BE2C (cell line): Measurements from ENCODE around the gene SLC23A2.

Source experiments
- DNase-seq: peaks from one replicate; pipeline ENCODE4 v3.0.0-alpha.2; 2020
- H3K27me3 ChIP-seq: fragments of 250-450 bp; sonication (Bioruptor Pico); 2 replicates; pipeline ENCODE4 v1.5.1; 2020; ENCODE audit warnings: mild to moderate bottlenecking
- H3K36me3 ChIP-seq: fragments of 250-450 bp; sonication (Bioruptor Pico); 2 replicates; pipeline ENCODE4 v1.5.1; 2020; ENCODE audit warnings: mild to moderate bottlenecking
- H3K4me1 ChIP-seq: fragments of 250-450 bp; sonication (Bioruptor Pico); 2 replicates; pipeline ENCODE4 v1.5.1; 2020
- H3K4me3 ChIP-seq: 2 replicates; pipeline ENCODE4 v1.5.1; 2011; ENCODE audit warnings: low read depth, low read length
- H3K9me3 ChIP-seq: fragments of 250-450 bp; sonication (Bioruptor Pico); 2 replicates; pipeline ENCODE4 v1.5.1; 2020
- TF ChIP-seq, protein P1 (sequence below): IDR thresholded peaks from 2 replicates; pipeline ENCODE4 v1.5.1; 2012; ENCODE audit warnings: mild to moderate bottlenecking, low read depth, low read length

The SLC23A2 gene

DNA sequence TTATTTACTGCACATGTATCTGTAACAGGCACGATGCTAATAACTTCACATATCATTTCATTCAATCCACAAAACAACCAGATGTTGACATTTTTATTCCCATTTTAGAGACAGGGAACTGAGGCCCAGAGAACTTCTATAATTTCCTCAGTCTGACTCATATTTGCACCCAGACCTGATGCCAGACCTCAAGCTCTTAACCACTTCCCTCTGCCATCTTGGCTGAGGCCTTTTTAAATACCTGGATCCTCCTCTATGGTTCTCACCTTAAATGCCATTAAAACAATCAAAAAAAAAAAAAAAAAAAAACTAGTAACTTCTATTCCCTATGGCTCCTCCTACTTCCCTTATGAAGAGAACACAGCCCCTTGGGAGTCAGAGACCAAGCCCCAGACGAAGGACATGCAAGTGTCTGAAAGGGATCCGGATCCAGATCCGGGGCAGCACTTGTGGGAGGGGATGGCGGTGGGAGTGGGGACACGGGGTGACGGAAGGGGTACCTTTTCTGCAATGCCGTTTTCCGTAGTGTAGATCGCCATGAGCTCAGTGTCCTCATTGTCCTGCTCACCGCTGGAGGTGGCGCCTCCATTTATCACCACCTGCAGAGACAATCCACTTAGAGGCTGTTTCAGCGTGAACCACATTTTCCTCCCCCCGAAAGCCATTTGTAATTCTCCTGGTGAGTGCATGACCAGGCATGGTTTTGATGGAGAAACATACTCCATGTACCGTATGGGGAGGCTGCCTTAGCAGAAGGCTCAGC lies 88.7 kb downstream of the SLC23A2 start:
- H3K4me1 ChIP-seq, result no peaks in the 10 kb centered on the region
- H3K27me3 ChIP-seq, result no peaks in the 10 kb centered on the region
- no peak overlapping the region for H3K4me3 ChIP-seq
- TF ChIP-seq, protein P1, sequence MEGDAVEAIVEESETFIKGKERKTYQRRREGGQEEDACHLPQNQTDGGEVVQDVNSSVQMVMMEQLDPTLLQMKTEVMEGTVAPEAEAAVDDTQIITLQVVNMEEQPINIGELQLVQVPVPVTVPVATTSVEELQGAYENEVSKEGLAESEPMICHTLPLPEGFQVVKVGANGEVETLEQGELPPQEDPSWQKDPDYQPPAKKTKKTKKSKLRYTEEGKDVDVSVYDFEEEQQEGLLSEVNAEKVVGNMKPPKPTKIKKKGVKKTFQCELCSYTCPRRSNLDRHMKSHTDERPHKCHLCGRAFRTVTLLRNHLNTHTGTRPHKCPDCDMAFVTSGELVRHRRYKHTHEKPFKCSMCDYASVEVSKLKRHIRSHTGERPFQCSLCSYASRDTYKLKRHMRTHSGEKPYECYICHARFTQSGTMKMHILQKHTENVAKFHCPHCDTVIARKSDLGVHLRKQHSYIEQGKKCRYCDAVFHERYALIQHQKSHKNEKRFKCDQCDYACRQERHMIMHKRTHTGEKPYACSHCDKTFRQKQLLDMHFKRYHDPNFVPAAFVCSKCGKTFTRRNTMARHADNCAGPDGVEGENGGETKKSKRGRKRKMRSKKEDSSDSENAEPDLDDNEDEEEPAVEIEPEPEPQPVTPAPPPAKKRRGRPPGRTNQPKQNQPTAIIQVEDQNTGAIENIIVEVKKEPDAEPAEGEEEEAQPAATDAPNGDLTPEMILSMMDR, result no peak
- DNase-seq, result no peak
- no peaks in the 10 kb centered on the region; the same call in 1 of the 2 replicates for H3K36me3 ChIP-seq
- H3K9me3 ChIP-seq, result no peaks in the 10 kb centered on the region

DNA sequence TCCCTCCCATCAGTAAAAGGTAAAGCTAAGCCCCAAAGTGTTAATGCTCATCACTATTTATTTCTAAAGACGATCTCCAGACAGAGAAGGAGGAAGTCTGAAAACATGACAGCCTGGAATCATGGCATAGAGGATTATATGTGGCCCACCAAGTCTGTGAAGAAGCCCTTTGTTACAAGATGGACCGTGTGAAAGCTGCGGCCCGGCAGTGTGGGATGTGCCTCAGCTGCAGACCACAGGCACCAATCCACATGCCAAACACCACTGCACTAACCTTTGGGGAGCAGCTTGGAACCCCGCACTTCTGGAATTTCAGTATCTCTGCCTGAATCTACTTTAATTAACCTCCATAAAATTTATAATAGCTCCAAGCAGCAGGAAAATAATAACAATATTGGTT lies 90.4 kb downstream of the SLC23A2 start:
- Histone ChIP-seq H3K4me1 (no peaks in the 10 kb centered on the region), H3K27me3 (no peaks in the 10 kb centered on the region), H3K9me3 (no peaks in the 10 kb centered on the region), H3K36me3 (no peaks in the 10 kb centered on the region; the same call in 1 of the 2 replicates), H3K4me3 (no peak overlapping the region)
- no peak for DNase-seq
- TF ChIP-seq, protein P1, result no peak

DNA sequence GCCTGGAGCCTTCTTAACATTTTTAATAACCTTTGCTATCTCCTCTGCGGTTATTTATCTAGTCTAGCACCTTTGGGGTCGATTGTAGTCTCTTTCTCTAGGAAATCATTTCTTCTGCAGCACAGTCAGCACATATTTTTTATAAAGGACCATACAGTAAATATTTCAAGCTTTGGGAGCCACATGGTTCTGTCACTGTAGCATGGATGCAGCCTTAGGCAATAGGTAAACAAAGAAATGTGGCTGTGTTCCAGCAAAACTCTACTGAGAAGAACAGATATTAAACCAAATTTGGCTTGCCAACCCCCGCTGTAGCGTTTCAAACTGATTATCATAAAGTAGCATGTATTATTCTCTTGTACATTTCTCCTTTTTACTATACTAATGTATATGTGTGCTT lies 95.7 kb downstream of the SLC23A2 start:
- H3K9me3 ChIP-seq, result no peaks in the 10 kb centered on the region
- TF ChIP-seq, protein P1, result no peak
- H3K4me1 ChIP-seq, result no peaks in the 10 kb centered on the region
- no peaks in the 10 kb centered on the region; the same call in 1 of the 2 replicates for H3K36me3 ChIP-seq
- no peaks in the 10 kb centered on the region for H3K27me3 ChIP-seq
- DNase-seq, result no peak
- H3K4me3 ChIP-seq, result no peak overlapping the region

DNA sequence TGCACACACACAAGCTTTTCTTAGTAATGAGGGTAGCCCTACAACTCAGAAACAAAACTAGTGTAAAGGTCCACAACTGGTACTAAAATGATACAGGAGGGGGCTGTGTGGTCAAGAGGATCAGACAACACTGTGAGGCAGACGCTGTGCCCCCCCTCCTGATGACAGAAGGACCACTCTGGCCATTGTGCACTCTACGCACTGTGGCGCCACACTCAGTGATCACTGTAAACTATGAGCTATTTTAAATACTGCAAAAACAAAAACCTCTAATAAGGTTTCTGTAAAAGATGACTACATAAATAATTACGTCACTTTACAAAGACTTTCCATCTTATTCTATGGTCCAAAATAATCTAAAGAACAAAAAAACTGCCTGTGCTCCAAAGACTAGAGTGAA lies 96.1 kb downstream of the SLC23A2 start:
- no peaks in the 10 kb centered on the region for H3K9me3 ChIP-seq
- TF ChIP-seq, protein P1, result no peak
- H3K27me3 ChIP-seq, result no peaks in the 10 kb centered on the region
- H3K4me3 ChIP-seq, result no peak overlapping the region
- no peaks in the 10 kb centered on the region; the same call in 1 of the 2 replicates for H3K36me3 ChIP-seq
- no peak for DNase-seq
- no peaks in the 10 kb centered on the region for H3K4me1 ChIP-seq

DNA sequence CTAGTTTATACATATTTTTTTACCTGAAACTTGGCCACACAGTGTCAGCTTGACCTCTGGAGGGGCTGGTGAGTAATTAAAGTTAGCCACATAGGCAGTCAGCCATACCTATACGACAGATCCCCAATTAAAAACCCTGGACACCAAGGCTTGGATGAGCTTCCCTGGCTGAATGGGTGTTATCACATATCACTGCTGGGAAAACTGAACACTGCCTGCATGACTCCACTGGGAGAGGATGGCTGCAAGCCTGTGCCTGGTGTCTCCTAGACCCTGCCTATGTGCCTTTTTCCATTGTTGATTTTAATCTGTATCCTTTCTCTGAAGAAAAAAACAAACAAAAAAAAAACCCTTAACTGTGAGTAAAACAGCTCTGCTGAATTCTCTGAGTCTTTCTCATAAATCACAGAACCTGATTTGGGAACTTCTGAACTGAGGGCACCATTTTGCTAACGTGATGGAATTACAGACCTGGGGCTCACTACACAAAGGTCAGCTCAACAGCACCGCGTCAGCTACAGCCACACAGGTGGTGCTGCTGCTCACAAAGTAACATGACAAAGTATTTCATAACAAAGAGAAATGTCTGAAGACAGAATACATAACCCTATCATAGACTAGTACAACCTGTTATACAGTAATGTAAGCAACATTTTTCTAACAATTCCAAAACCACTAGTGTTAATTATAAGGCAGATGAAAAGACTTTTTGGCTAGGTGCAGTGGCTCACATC lies 97.0 kb downstream of the SLC23A2 start:
- TF ChIP-seq, protein P1, result no peak
- Histone ChIP-seq H3K27me3 (no peaks in the 10 kb centered on the region), H3K4me3 (no peak overlapping the region), H3K36me3 (no peaks in the 10 kb centered on the region; the same call in 1 of the 2 replicates), H3K4me1 (no peaks in the 10 kb centered on the region), H3K9me3 (no peaks in the 10 kb centered on the region)
- no peak for DNase-seq

DNA sequence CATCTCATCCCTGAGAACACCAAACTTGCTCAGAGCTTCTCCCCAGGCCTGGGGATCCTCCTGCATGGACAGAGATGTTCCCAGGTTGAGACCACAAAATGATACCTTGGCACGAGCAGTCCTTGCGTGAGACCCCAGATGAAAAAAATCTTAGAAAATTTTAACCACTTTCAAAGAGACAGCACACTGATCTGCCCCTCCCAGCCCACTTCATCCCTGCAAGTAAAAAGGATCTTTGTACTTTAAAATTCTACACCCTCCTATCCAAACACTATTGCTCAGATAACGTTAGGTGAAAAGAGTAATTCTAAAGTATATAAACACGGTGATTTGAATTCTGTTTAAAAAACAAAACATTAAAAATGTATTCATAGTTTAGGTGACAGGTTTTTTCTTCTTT lies 98.5 kb downstream of the SLC23A2 start:
- no peak for DNase-seq
- Histone ChIP-seq H3K27me3 (no peaks in the 10 kb centered on the region), H3K4me3 (no peak overlapping the region), H3K36me3 (no peaks in the 10 kb centered on the region), H3K9me3 (no peaks in the 10 kb centered on the region), H3K4me1 (no peaks in the 10 kb centered on the region; the same call in 1 of the 2 replicates)
- TF ChIP-seq, protein P1, result no peak
